Activated T-cell treated with anti-CD3 and anti-CD28 coated beads, Interleukin-2, amount 50 U/mL, for 24 hours (primary cell): Measurements from ENCODE around the gene CAMSAP3.
A peak's percentile ranks its signal among the peaks of the same experiment; 100 is the strongest.

ENCODE experiments used
- DNase-seq: peaks from one replicate; pipeline ENCODE4 v3.0.0-alpha.2; 2020
- H3K27ac Mint-ChIP-seq: 2 replicates; pipeline ENCODE4 v1.8.0; 2020; ENCODE audit warnings: mild to moderate bottlenecking, mixed read lengths
- H3K27me3 Mint-ChIP-seq: 2 replicates; pipeline ENCODE4 v1.8.0; 2020; ENCODE audit warnings: mixed read lengths
- H3K36me3 Mint-ChIP-seq: 2 replicates; pipeline ENCODE4 v1.8.0; 2020; ENCODE audit warnings: low read depth, mixed read lengths
- H3K4me1 Mint-ChIP-seq: 2 replicates; pipeline ENCODE4 v1.8.0; 2020; ENCODE audit warnings: low read depth, mixed read lengths
- H3K4me3 Mint-ChIP-seq: 2 replicates; pipeline ENCODE4 v1.8.0; 2020; ENCODE audit warnings: mild to moderate bottlenecking, moderate library complexity, mixed read lengths
- H3K9me3 Mint-ChIP-seq: 2 replicates; pipeline ENCODE4 v1.8.0; 2020; ENCODE audit warnings: mixed read lengths

Gene CAMSAP3

DNA sequence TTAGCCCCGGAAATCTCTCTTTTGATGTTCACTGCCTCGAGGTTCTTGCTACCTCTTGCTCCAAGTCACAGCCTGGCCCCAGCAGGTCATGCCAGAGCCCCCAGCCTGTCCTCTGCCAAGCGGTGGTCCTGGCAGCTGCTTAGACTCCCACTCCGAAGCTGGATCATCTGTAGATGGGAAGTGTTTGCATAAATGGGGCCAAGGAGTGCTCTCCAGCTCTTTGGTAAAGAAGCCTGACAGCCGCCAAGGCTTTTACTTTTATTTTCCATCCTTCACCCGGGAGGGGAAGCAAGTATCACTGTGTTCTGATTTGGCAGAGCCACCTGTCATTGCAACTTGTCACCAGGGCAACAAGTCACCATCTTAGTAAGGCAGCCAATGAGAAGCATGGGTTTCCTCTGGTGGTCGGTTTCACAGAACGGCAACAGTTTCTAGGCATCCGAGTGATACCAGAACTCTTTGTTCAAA lies 62.6 kb downstream of the CAMSAP3 start:
- peak overlapping the region; percentile 57 for H3K4me3 Mint-ChIP-seq
- H3K4me1 Mint-ChIP-seq = peaks cover 16% of the 10 kb centered on the region
- DNase-seq = peak; percentile 57
- no peaks in the 10 kb centered on the region for H3K27me3 Mint-ChIP-seq
- H3K36me3 Mint-ChIP-seq = no peaks in the 10 kb centered on the region
- peak overlapping the region; percentile 76 for H3K27ac Mint-ChIP-seq
- H3K9me3 Mint-ChIP-seq = no peaks in the 10 kb centered on the region

DNA sequence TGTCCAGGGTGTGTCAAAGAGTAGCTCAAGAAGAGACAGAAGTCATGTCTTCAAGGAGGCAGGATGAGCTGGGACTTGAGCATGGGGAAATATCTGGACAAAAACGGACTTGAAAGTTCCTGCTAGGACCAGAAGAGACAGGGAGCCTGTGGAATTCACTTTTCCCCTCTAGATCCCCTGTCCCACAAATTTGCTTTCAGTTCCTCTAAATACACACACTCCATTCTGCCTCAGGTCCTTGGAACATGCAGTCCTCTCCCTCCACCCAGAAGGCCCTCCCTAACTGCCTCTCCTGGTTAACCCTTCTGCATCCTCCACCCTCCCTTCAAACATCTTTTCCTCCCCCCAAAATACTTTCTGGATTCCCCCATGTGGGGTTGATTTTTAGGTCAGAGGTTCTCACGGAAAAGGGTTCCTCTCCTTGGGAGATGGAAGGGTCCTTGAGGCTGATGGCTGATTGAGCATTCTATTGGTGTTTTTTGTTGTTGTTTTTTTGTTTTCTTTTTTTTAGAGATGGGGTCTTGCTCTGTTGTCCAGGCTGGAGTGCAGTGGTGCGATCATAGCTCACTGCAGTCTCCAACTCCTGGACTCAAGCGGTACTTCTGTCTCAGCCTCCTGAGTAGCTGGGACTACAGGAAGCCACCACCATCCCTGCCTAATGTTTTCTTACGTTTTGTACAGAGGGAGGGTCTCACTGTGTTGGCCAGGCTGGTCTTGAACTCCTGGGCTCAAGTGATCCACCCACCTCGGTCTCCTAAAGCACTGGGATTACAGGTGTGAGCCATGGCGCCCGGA lies 66.3 kb downstream of the CAMSAP3 start:
- peaks cover 2% of the 10 kb centered on the region for H3K27me3 Mint-ChIP-seq
- no peaks in the 10 kb centered on the region for H3K9me3 Mint-ChIP-seq
- DNase-seq = no peak
- H3K4me1 Mint-ChIP-seq = peaks cover 16% of the 10 kb centered on the region
- no peak overlapping the region for H3K4me3 Mint-ChIP-seq
- H3K27ac Mint-ChIP-seq = no peak overlapping the region
- H3K36me3 Mint-ChIP-seq = no peaks in the 10 kb centered on the region

DNA sequence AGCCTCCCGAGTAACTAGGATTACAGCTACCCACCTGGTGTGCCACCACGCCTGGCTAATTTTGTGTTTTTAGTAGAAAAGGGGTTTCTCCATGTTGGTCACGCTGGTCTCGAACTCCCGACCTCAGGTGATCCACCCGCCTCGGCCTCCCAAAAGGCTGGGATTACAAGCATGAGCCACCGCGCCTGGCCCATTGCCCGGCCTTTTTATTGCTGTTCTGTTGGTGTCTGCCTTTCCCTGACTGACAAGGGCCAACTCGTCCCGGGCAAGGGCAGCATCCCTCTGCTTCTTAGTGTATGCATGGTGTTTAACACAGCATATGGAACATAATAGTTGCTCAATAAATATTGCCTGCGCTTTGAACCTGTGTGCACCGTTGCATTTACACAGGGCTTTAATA lies 67.0 kb downstream of the CAMSAP3 start:
- H3K4me1 Mint-ChIP-seq = peaks cover 9% of the 10 kb centered on the region
- H3K36me3 Mint-ChIP-seq = no peaks in the 10 kb centered on the region
- no peaks in the 10 kb centered on the region for H3K9me3 Mint-ChIP-seq
- no peak overlapping the region for H3K4me3 Mint-ChIP-seq
- H3K27me3 Mint-ChIP-seq = peaks cover 6% of the 10 kb centered on the region
- DNase-seq = no peak
- H3K27ac Mint-ChIP-seq = no peak overlapping the region

DNA sequence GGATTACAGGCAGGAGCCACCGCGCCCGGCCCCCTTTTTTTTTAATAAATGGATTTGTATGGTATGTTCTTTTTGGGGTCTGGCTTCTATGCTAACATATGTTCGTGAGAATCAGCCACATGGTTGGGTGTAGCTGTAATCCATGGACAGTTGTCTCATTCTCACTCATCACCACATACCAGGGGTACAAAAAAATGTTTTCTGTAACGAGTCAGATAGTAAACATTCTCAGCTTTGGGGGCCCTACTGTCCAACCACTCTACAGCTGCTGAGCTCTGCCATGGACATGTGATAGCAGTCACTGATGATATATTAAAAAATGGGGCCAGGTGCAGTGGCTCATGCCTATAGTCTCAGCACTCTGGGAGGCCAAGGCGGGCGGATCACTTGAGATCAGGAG lies 68.0 kb downstream of the CAMSAP3 start:
- Mint-ChIP-seq H3K4me1 (no peaks in the 10 kb centered on the region), H3K27ac (no peak overlapping the region), H3K36me3 (no peaks in the 10 kb centered on the region), H3K4me3 (no peak overlapping the region), H3K27me3 (peaks cover 12% of the 10 kb centered on the region), H3K9me3 (no peaks in the 10 kb centered on the region)
- no peak for DNase-seq

DNA sequence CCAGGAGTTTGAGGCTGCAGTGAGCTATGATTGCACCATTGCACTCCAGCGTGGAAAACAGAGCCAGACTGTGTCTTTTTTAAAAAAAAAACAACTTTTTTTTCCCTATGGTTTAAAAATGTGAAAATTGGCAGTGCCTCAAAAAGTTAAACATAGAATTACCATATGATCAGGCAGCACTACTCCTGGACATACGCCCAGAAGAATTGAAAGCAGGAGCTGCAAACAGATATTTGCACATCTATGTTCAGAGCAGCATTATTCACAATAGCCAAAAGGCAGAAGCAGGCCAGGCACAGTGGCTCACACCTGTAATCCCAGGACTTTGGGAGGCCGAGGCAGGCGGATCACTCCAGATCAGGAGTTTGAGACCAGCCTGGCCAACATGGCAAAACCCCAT lies 69.4 kb downstream of the CAMSAP3 start:
- Mint-ChIP-seq H3K4me3 (no peak overlapping the region), H3K27me3 (peaks cover 23% of the 10 kb centered on the region), H3K9me3 (no peaks in the 10 kb centered on the region), H3K4me1 (peaks cover 8% of the 10 kb centered on the region), H3K27ac (no peak overlapping the region), H3K36me3 (no peaks in the 10 kb centered on the region)
- no peak for DNase-seq
